OCI-LY1 (cell line): ENCODE results near the gene SSPN.

Experiments used
- H2AFZ ChIP-seq: fragments of 200-600 bp; sonication (generic), shearing (Covaris generic); 2 replicates; pipeline ENCODE4 v1.6.0; 2014; ENCODE audit warnings: antibody characterized with exemption, mild to moderate bottlenecking, low read length
- H3F3A ChIP-seq: fragments of 200-600 bp; sonication (generic), shearing (Covaris generic); 2 replicates; pipeline ENCODE4 v1.6.0; 2014; ENCODE audit warnings: mild to moderate bottlenecking, antibody characterized with exemption, low read length, moderate library complexity; ENCODE audit not compliant: insufficient read depth
- H3K27ac ChIP-seq: fragments of 200-600 bp; sonication (generic); 2 replicates; pipeline ENCODE4 v1.5.1; 2014; ENCODE audit warnings: low read length, mixed run types, mild to moderate bottlenecking, low read depth; ENCODE audit not compliant: poor library complexity, severe bottlenecking
- H3K27me3 ChIP-seq: fragments of 200-600 bp; sonication (generic); 2 replicates; pipeline ENCODE4 v1.6.0; 2014; ENCODE audit warnings: antibody characterized with exemption, mild to moderate bottlenecking, low read length, moderate library complexity; ENCODE audit not compliant: insufficient read depth
- H3K36me3 ChIP-seq: fragments of 200-600 bp; sonication (generic); 2 replicates; pipeline ENCODE4 v1.6.1; 2014; ENCODE audit warnings: mild to moderate bottlenecking, antibody characterized with exemption, low read length, moderate library complexity, mixed read lengths; ENCODE audit not compliant: insufficient read depth
- H3K4me1 ChIP-seq: fragments of 200-600 bp; sonication (generic); 2 replicates; pipeline ENCODE4 v1.5.1; 2014; ENCODE audit warnings: mild to moderate bottlenecking, low read length, moderate library complexity; ENCODE audit not compliant: insufficient read depth, severe bottlenecking
- H3K4me2 ChIP-seq: fragments of 200-600 bp; sonication (generic), shearing (Covaris generic); 2 replicates; pipeline ENCODE4 v1.6.1; 2014; ENCODE audit warnings: low read length
- H3K4me3 ChIP-seq: fragments of 200-600 bp; sonication (generic); 2 replicates; pipeline ENCODE4 v1.5.1; 2014; ENCODE audit warnings: low read length, low read depth, mild to moderate bottlenecking, mixed read lengths; ENCODE audit not compliant: poor library complexity, severe bottlenecking
- H3K79me2 ChIP-seq: fragments of 200-600 bp; shearing (Covaris generic); 2 replicates; pipeline ENCODE4 v1.6.1; 2016; ENCODE audit warnings: mixed run types, low read length, mixed read lengths; ENCODE audit not compliant: insufficient read depth
- H3K9ac ChIP-seq: fragments of 200-600 bp; sonication (generic), shearing (Covaris generic); 2 replicates; pipeline ENCODE4 v1.6.1; 2014; ENCODE audit warnings: mild to moderate bottlenecking, low read length, mixed read lengths
- H3K9me2 ChIP-seq: fragments of 200-600 bp; sonication (generic), shearing (Covaris generic); 2 replicates; pipeline ENCODE4 v1.6.1; 2014; ENCODE audit warnings: low read depth, mild to moderate bottlenecking, low read length, mixed read lengths
- H3K9me3 ChIP-seq: fragments of 200-600 bp; shearing (Covaris generic); 2 replicates; pipeline ENCODE4 v1.6.1; 2014; ENCODE audit warnings: low read length, mixed read lengths
- H4K20me1 ChIP-seq: fragments of 200-600 bp; sonication (generic), shearing (Covaris generic); 2 replicates; pipeline ENCODE4 v1.6.0; 2016; ENCODE audit warnings: mild to moderate bottlenecking, low read length; ENCODE audit not compliant: insufficient read depth
- CTCF ChIP-seq: fragments of 200-600 bp; sonication (generic), shearing (Covaris generic); IDR thresholded peaks from 2 replicates; pipeline ENCODE4 v1.5.1; 2017; ENCODE audit warnings: mild to moderate bottlenecking, antibody characterized with exemption, low read length, moderate library complexity, mixed read lengths
- EZH2 ChIP-seq: fragments of 200-600 bp; sonication (generic), shearing (Covaris generic); IDR thresholded peaks from 2 replicates; pipeline ENCODE4 v1.8.0; 2017; ENCODE audit warnings: borderline replicate concordance, mixed run types, mild to moderate bottlenecking, antibody characterized with exemption, low read length, moderate library complexity, mixed read lengths

The SSPN gene

GRCh38 chr12:26280869-26281268 lies 85.5 kb downstream of the SSPN start:
- Histone ChIP-seq H3K9me2 (no peaks in the 10 kb centered on the region), H2AFZ (no peak overlapping the region), H3K4me1 (no peaks in the 10 kb centered on the region), H3K4me2 (no peak overlapping the region), H4K20me1 (no peaks in the 10 kb centered on the region), H3K27me3 (no peaks in the 10 kb centered on the region), H3K27ac (no peak overlapping the region), H3F3A (no peaks in the 10 kb centered on the region), H3K9me3 (no peaks in the 10 kb centered on the region), H3K36me3 (no peaks in the 10 kb centered on the region), H3K9ac (no peak overlapping the region), H3K4me3 (no peak overlapping the region), H3K79me2 (no peaks in the 10 kb centered on the region)
- TF ChIP-seq CTCF (no peak), EZH2 (no peak)

- Histone ChIP-seq H3K9ac (no peak overlapping the region), H3K36me3 (no peaks in the 10 kb centered on the region), H3K27ac (no peak overlapping the region), H3K79me2 (no peaks in the 10 kb centered on the region), H3K4me2 (no peak overlapping the region), H3K27me3 (no peaks in the 10 kb centered on the region), H3K4me1 (no peaks in the 10 kb centered on the region), H3K9me3 (no peaks in the 10 kb centered on the region), H3F3A (no peaks in the 10 kb centered on the region), H2AFZ (no peak overlapping the region), H4K20me1 (no peaks in the 10 kb centered on the region), H3K9me2 (no peaks in the 10 kb centered on the region), H3K4me3 (no peak overlapping the region)
- no peak for TF ChIP-seq CTCF
- TF ChIP-seq EZH2 = no peak
Observed at GRCh38 chr12:26281320-26281719, 85.9 kb downstream of the SSPN start.

- Histone ChIP-seq H3K9ac (no peak overlapping the region), H2AFZ (no peak overlapping the region), H3K4me1 (no peaks in the 10 kb centered on the region), H3K79me2 (no peaks in the 10 kb centered on the region), H3F3A (no peaks in the 10 kb centered on the region), H3K4me2 (no peak overlapping the region), H3K27ac (no peak overlapping the region), H4K20me1 (no peaks in the 10 kb centered on the region), H3K4me3 (no peak overlapping the region), H3K36me3 (no peaks in the 10 kb centered on the region), H3K27me3 (no peaks in the 10 kb centered on the region), H3K9me2 (no peaks in the 10 kb centered on the region), H3K9me3 (no peaks in the 10 kb centered on the region)
- TF ChIP-seq CTCF = no peak
- no peak for TF ChIP-seq EZH2
Observed at GRCh38 chr12:26282339-26282940, 87.1 kb downstream of the SSPN start.
